Measurements from ENCODE around the gene LDLRAD2.

DNA sequence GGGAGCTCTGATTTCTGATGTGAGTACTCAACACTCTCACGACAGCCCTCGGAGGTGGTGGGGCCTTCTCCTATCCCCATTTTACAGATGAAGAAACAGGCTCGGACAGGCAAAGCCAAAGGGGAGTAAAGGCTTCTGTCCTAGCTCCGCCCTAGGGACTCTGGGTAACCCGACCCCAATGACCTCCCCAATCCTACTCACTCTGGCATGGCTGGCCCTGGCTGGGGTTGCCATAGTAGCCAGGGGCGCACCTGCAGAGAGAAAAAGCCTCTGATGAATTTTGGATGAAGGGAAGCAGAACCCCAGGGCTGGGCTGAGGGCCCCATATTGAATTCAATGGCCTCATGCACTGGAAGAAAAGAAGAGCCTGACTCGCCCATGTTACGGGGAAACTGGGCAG, 61.1 kb downstream of the LDLRAD2 start:
- no peak for TF ChIP-seq CTCF (conservative IDR thresholded peaks at IDR 0.05 in 1 of 2, IDR thresholded peaks at IDR 0.05 in 1 of 2; ENCODE audit: extremely low read depth in 1 of 2, insufficient read depth in 1 of 2, low read depth in 1 of 2, low read length in 2 of 2)
- no peak for TF ChIP-seq EZH2 (IDR thresholded peaks at IDR 0.05; ENCODE audit: borderline replicate concordance, low read length)
